ENCODE results near the gene MAP7D1.

The MAP7D1 gene

DNA sequence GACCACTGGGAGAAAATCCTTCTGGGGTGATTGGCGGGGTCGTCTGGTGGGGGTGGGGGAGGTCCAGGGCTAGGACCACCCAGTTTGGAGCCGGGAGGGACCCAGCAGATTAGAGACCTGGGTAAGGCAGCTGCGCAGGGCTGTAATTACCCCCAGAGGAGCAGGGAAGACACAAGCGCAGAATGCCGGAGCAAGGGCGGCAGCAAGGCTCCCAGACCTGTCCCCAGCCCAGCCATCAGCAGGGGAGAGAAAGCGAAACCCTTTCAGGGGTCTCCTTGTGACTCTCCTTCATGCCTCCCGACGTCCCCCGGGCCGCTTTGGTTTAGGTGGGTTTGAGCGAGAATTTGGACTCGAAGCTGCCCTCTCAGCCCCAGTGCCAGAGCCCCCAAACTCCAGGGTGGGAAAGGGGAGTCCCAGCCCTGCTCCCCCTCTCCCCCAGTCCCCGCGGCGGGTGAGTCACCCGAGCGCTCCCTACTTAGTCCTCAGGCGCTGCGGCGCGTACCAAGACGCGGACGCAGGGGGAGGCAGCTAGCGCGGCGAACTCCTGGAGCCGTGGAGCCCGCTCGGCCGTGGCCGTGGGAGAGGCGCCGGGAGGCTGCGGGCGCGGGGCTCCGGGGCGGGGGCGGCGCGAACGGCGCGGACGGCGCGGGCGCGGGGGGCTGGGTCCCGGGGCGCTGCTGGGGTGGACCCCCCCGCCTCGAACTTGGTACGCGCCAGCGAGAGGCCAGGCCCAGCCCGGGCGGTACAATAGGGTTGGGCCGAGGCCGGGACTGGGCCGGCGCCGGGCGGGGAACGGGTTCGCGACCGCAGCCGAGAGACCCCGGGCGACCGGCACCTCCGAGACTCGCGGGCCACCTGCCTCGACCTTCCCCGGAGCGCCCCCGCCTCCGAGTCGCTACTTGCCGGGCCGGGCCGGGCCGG, at the start of gene MAP7D1:
TSS of gene MAP7D1 (plus strand) at position 753 of the 921 bp plus-strand sequence. CDS start 258 bp downstream, outside the sequence.
- peak; percentile 91 for DNase-seq

DNA sequence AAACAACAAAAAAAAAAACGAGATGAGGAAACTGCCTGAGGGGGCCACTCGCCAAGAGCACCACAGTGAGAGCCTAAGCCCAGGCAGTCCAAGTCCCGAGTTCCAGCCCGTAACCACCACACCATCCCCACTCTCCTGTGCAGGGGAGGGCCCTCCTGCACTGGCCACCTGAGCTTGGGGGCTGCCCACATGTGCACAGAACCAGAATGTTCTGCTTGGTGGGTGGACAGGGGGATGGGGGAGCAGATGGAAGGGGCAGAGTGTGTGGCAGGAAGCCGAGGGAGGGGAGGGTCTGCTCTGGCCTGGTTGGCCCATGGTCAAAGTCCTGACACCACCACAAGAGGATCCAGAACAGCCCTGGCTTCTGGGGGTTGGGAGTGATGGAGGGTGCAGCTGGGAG, 49.7 kb upstream of the MAP7D1 start:
- no peak for DNase-seq

DNA sequence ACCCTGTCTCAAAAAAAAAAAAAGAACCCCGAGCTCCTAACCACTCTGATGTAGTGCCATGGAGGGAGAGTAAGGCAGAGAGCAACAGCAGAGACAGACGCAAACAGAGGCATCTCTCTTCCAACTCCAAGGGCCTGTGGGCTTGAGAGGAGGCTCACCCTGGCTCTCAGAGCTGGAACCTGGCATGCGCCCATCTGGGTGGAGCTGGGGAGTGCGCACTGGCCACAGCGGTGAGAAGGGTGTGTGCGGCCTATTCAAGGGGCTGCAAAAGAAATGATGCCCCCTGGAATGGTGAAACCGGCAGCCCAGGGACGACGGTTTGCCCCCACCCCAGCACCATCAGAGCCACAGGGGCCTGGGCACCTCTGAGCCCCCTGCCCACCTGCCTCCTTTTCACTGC, 48.6 kb upstream of the MAP7D1 start:
- DNase-seq, result no peak

DNA sequence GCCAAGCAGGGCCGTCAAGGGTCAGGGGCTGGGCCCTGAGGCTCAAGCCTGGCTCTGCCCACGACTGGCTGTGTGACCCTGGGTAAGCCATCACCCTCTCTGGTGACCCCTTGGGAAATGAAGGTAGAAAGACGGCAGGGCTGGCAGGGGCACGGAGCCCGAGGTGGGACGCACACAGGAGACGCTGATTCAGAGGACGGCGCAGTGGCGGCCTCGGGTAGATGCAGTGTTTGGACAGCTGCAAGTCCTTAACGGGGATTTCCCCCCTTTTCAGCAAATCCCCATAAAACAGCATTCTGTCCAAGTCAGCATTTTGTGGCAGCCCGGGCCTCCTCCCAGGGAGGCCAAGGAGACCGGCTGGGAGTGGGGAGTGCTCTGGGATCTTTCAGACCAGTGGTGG, 47.6 kb upstream of the MAP7D1 start:
- DNase-seq, result no peak

DNA sequence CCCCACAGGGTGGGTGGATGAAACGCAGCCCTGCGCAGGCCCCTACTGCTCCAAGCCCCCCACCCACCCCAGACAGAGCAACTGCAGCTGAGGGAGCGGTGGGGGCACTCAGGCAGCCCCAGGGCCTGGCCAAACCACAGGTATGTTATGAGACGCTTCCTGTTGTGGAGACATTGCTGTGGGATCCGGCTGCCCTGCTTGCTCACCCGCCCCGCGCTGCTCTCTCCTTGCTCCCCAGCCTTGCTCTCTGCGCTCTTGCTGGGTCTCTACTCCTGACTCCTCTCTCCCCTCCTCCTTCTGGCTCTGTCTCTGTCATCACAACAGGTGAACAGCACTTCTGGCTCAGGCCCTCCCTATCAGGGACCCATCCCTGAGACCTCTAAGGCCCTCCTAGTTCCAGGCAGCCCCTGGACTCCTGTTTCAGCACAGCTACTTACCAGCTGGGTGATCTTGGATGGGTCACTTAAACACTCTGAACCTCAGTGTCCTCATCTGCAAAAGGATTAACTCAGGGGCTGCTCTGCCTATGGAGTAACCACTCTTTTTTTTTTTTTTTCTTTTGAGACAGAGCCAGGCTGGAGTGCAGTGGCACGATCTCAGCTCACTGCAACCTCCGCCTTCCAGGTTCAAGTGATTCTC, 46.8 kb upstream of the MAP7D1 start:
- DNase-seq, result peak; percentile 94

DNA sequence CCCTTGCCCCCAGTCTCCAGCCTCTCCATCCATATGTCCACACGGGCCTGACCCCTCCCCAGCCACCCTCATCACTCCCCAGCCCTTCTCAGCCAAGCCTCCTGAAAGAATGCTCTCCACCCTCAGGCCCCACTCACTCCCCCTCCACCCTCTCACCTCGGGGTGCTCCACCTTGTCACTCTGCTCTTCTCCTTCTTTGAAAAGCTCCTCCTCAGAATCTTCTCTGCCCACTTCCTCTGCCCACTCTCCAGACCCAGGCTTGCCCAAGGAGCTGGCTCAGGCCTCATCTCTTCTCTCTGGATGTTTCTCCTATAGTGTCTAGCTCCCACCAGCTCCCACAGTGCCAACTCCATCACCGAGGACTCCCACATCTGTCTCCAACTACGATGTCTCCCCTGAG, 44.8 kb upstream of the MAP7D1 start:
- no peak for DNase-seq

DNA sequence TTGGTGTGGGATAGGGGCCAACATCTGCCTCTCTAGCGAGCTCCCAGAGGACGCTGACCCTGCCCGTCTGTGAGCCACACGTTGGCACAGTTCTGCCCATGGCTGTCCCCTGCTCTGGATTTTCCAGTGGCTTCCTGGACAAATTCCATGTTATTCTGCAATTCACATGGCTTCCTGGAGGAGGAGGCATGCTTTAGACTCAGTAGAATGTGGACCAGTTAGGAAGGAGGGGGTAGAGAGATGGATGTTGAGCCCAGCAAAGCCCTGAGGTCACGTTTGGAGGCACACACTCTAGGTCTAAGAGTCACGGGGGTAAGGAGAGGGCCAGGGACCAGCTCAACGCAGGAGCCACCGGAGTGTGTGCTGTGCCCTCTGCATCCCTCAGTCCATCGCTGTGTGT, 43.1 kb upstream of the MAP7D1 start:
- no peak for DNase-seq

DNA sequence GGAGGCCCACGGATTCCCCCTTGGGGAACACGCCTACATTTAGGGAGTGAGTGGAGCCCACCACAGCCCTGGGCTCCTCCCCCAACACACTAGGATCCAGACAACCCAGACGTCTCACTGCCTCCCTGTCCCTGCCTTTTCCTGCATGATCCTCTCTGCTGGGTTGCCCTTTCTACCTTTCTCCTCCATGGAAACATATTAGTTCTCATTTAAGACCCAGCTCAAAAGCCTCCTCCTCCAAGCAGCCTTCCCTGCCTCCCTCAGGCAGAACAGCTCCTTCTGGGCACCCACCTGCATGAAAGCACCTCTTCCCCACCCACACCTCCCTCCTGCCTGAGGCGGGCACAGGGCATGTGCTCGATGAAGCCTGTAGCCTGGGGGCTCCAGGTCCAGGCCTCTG, 41.6 kb upstream of the MAP7D1 start:
- DNase-seq, result no peak

DNA sequence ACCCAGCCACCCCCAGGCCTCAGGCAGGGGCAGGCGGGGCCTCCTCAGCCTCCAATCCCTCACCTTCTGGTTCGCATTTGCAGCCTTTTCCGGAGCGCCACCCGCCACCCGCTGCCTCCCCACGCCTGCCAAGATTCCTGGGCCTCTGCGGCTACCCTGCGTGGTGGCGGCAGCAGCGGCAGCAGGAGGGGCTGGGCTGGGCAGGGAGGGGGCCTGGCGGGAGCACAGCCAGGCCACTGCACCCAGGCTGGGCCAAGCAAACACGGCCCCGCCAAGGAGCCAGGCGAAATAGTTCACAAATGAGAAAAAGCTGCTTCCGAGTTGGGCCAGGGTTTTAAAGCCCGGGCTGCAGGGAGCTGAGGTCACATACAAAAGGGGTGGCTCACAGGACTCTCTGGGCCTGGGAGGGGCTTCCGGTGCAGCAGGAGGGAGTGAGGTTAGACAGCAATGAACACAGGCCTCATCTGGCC, 40.7 kb upstream of the MAP7D1 start:
- DNase-seq, result no peak

DNA sequence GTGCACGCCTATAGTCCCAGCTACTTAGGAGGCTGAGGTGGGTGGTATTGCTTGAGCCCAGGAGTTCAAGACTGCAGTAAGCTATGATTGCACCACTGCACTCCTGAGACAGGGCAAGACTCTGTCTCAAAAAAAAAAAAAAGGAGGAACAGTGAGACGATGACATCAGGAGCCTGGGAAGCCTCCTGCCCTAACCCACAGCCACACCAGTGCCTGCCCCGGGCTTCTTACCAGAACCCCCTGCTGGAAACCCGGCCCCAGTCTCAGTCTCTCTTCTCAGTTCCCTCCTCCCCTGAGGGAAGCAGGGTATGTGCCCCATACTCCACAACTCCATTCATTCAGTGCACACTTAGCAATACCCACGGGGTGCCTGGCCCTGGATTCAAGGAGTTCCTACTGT, 40.0 kb upstream of the MAP7D1 start:
- peak; percentile 81 for DNase-seq

DNA sequence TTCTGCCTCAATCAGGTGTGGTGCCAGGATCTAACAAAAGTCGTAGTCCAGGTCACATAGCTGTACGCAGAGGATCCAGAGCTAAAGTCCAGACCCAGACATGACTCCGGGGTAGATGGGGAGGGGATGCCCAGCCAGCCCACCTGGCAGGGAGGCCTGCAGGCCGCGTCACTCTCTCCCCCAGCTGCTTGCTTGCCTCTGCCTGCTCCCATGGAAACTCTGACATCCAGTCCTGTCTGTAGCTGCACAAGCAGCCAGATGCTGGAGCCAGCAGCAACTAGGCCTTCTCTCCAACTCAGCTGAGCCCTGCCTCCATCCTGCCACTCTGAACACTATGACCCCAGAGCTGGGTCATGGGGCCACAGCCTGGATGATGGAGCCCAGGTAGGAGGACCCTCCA, 39.1 kb upstream of the MAP7D1 start:
- no peak for DNase-seq

DNA sequence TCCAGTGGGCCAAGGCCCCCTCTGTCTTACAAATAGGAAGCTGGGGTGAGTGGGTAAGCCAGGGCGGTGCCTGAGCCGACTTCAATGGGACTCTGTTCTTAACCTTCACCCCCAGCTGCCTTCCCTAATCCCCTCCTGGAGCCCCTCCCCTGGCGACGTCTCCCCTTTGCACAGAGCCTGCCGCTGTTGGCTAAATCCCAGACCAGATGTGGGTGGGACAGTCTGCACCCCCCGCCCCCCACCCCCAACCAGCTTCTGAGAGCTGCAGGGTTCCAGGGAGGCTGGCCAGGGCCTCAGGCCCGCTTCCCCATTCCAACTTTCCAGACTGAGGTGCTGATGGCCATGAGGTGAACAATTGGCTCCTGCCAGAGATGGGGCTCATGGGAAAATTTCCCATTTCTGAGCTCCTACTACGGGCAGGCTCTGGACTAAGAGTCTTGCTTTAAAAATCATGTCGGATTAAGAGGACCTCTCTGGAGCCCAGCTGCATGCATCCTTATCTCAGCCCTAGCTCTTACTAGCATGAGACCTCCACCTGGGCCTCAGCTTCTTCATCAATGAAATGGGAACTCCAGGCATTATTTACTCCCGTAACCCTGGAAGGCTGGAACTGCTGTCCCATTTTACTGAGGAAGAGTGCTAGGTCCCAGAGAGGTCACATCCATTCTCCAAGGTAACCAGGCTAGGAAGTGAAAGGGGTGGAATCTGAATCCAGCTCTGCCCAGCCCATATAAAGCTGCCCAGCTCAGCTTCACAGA, 37.3 kb upstream of the MAP7D1 start:
- DNase-seq, result peak; percentile 37

DNA sequence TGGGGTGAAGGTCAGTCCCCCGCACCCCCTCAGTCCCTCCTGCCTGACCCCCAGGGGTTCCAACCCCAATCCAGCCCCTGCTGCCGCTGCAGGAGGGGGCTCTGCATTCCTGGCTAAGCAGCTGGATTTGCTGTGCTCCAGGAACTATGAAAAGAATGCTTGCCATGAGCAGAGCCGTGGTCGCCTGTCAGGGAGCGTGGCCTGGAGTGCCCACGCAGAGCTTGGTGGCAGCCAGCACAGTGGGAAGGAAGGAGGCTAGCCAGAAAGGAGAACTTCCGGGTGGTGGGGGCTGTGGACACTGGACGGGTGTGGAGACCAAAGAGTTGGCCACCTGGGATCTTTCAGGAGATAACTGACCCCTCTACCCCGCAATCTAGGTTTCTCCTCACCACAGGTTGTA, 36.5 kb upstream of the MAP7D1 start:
- peak; percentile 81 for DNase-seq

DNA sequence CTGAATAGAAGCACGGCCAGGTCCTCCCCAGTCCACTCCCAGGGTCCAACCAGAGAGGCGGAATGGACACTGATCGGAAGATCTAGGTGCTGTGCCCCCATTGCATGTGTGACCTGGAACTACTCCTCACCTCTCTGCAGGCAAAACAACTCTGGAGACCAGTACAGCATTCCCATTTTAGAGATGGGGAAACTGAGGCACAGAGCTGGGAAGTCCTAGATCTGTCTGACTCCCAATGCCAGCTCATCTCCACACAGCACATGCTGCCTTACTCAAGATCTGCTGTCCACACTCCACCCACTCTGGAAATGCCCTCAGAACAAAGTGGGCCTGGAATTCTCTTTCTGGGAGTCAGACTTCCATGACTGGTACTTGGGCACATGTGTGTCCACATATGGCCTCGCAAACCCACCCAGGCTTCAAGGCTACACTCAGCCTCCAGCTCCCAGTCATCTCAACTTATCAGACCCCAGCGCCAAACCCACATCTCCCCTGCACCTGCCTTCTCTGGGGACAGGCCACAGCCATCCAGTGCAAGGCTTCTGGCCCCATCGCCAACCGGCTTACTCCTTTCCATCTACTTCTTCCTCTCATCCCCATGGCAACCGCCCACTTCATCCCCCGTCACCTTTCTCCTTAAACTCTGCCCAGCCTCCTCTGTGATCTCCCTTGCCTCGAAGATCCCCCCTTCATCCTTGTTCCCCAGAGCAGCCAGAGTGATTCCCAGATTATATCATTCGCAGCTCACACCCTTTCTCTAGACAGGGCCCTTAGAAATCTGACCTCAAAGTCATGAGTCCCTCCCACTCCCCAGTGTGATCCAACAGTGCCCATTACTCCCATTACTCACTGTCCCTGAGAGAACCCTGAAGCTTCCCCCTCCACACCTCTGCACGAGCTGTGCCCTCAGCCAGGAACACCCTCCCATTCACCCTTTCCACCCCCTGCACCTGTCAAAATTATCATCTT, 33.6 kb upstream of the MAP7D1 start:
- no peak for DNase-seq

DNA sequence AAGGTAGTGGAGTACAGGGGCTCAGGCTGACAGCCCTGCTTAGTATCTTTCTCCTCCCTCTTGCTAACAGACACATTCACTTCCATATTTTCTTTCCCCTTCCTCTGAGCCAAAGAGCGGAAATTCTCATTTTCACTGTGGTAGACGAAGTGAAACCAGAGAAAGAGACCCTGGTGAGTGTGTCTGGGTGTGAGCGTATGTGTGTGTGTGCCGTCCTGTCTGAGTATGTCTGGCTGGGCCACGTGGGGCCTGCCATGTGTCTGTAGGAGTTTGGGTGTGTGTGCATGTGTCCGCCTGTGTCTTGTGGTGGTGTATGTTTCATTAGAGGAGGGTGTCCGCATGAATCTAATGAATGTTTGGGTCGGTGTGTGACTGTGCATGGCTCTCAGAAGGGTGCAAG, 32.6 kb upstream of the MAP7D1 start:
- DNase-seq, result no peak

DNA sequence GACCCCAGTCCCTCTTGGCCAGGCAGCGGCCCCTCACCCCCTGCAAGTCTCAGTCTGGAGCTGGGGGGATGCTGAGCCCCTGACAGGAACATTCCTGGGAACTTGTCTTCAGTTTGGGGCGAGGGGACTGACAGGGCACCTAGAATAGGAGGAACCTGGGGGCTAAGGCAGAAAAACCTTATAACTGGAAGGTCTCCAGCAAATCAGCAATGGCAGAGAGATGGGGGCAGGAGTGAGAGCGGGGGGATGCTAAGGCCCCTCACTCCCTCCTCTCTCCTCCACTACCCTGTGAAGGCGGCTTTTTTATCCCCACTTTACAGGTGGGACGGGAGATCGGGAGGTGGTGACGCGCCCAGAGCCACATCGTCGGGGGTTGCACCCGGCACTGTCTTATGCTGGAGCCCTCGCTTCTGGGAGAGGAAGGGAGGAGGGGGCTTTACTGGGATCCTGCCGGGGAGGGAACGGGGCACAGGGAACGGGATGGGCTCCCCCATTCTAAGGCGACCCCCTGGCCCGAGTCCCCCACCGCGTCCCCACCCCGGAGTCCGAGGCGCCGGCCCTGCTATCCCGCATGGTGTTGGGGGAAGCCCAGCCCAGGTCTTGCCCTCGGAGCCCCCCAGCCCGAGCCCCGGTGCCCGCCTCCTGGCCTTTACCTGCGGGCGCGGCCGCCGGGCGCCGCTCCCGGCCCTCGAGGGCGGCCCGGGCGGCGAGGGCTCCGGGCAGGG, 31.4 kb upstream of the MAP7D1 start:
- no peak for DNase-seq

DNA sequence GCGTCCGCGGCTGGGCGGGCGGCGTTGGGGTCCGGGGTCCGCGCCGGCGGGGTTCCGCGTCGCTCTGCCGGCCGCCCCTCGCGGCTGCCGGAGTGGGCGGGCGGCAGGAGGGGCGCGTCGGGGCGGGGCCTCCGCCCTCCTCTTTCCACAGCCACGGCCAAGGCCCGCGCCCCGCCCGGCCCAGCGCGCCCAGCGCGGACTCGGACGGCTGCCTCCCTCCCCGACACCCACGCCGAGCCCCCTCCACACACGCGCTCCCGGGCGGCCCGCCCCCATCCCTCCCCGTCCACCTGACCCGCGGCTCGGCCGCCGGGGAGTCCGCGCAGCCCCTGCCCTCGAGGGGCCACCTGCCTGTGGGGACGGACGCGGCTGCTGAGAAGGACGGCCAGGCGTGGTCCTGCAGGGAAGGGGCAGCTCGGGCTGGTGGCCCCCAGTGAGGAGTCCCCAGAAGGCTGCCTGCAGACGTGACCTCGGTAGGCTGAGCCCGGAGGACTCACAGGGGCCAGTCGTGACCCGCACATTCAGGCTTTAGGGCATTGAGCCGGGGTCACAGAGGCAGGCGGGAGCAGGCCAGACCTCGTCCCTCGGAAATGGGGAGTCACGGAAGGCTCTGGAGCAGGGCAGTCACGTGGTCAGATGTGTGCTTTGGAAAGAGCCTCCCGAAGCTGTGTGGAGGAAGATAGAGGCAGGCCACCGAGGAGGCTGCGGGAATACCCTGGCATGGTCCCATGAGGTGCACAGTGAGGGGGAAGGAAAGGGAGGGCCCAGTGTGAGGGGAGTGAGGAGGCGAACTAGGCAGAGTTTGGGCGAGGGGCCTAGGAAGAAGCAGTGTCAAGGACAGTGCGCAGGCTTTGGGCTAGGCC, 30.6 kb upstream of the MAP7D1 start, which contains the start of gene COL8A2:
TSS of gene COL8A2 (minus strand) at position 94 of the 863 bp plus-strand sequence. CDS start 24,980 bp downstream, outside the sequence.
- no peak for DNase-seq

DNA sequence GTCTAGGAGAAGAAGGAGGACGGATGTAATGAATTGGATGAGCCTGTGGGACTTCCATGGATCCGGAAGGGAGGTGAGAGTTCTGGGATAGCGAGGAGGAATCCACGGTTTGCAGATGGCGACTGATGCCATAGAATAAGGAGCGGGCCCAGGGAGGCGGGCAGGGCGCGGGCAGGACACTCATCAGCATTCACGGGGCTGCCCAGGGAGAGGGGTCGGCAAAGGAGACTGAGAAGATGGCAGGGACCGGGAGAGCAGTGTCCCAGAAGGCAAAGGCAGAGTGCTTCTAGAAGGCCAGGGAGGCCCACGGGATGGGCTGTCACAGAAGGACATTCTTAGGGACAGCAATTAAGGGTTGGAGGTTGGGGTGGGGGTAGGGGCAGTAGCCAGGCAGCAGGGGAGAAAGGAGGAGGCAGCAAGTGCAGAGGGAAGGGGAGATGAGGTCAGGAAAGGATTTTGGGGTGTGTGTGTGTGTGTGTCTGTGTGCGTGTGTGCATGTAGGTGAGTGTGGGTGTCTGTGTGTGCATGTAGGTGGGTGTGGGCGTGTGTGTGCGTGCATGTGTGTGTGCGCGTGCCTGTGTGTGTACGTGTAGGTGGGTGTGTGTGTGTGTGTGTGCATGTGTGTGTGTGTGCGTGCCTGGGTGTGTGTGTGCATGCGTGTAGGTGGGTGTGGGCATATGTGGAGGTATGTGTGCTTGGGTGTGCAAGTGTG, 29.8 kb upstream of the MAP7D1 start:
- DNase-seq, result no peak

DNA sequence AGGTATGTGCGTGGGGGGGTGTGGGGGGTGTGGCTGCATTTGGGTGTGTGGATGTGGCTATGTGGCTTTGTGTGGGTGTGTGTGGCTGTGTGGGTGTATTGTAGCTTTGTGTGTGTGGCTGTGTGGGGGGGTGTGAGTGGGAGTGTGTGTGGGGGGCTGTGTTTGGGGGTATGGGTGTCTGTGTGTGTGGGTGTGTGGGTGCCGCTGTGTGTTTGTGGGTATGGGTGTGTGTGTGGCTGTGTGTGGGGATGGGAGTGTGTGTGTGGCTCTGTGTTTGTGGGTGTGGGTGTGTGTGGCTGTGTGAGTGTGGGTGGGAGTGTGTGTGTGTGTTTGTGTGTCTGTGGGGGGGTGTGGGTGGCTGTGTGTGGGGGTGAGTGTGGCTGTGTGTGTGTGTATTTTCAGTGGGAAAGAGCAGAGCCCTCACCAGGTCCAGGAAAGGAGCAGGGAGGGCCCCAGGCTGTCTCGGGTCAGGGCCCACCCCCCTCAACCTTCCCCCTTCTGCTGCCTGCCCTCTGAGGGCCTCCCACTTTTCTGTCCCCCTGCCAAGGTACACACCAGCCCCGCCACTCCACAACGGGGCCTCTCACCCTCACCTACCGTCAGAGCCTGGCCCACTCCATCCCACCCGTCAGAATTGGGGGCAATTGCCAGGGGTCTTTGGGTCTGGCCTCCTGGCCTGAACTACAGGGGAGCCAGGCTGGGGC, 29.0 kb upstream of the MAP7D1 start:
- DNase-seq, result no peak

All from islet precursor cell (in vitro differentiated cells).